ENCODE data around the gene THRB.

GRCh38 chr3:24259901-24260512, 234.6 kb downstream of the THRB start:
- TF ChIP-seq SUZ12 (IDR thresholded peaks at IDR 0.05; ENCODE audit: extremely low read depth, insufficient read depth, insufficient read length) (no peak), ZNF274 (IDR thresholded peaks at IDR 0.05; ENCODE audit: low read depth, low read length) (no peak)

Measured in NT2/D1 (cell line).